MM.1S (cell line): ENCODE measurements around the gene CDH4.

Source experiments
- DNase-seq: peaks from one replicate; pipeline ENCODE4 v3.0.0-alpha.2; 2015
- H2AFZ ChIP-seq: fragments of 300-600 bp; sonication (generic); 2 replicates; pipeline ENCODE4 v1.6.0; 2016; ENCODE audit warnings: antibody characterized with exemption, low read length
- H3F3A ChIP-seq: fragments of 300-600 bp; sonication (generic); 2 replicates; pipeline ENCODE4 v1.6.1; 2016; ENCODE audit warnings: mild to moderate bottlenecking, antibody characterized with exemption, low read length, moderate library complexity, mixed read lengths; ENCODE audit not compliant: insufficient read depth
- H3K27ac ChIP-seq: fragments of 300-600 bp; sonication (generic); 2 replicates; pipeline ENCODE4 v1.5.1; 2016; ENCODE audit warnings: mild to moderate bottlenecking, low read length
- H3K27me3 ChIP-seq: fragments of 300-600 bp; sonication (generic); replicated peaks from 2 replicates; pipeline ENCODE4 v1.6.0; 2016; ENCODE audit warnings: low read length; ENCODE audit not compliant: insufficient read depth
- H3K36me3 ChIP-seq: fragments of 300-600 bp; sonication (generic); replicated peaks from 2 replicates; pipeline ENCODE4 v1.6.1; 2016; ENCODE audit warnings: mild to moderate bottlenecking, low read length, mixed read lengths; ENCODE audit not compliant: insufficient read depth
- H3K4me1 ChIP-seq: fragments of 300-600 bp; sonication (generic); 2 replicates; pipeline ENCODE4 v1.6.1; 2016; ENCODE audit warnings: low read length, mixed read lengths
- H3K4me2 ChIP-seq: fragments of 300-600 bp; sonication (generic); 2 replicates; pipeline ENCODE4 v1.6.0; 2016; ENCODE audit warnings: low read depth, low read length
- H3K4me3 ChIP-seq: fragments of 300-600 bp; sonication (generic); 2 replicates; pipeline ENCODE4 v1.5.1; 2016; ENCODE audit warnings: low read length, mixed read lengths
- H3K79me2 ChIP-seq: fragments of 300-600 bp; sonication (generic); 2 replicates; pipeline ENCODE4 v1.6.1; 2016; ENCODE audit warnings: mixed run types, low read length, mixed read lengths
- H3K9ac ChIP-seq: fragments of 300-600 bp; sonication (generic); 2 replicates; pipeline ENCODE4 v1.6.1; 2016; ENCODE audit warnings: low read length, mixed read lengths
- H3K9me2 ChIP-seq: fragments of 300-600 bp; sonication (generic); replicated peaks from 2 replicates; pipeline ENCODE4 v1.6.1; 2016; ENCODE audit warnings: mild to moderate bottlenecking, low read length, mixed read lengths; ENCODE audit not compliant: insufficient read depth
- H3K9me3 ChIP-seq: fragments of 300-600 bp; sonication (generic); replicated peaks from 2 replicates; pipeline ENCODE4 v1.6.1; 2016; ENCODE audit warnings: mild to moderate bottlenecking, low read length, mixed read lengths; ENCODE audit not compliant: insufficient read depth
- H4K20me1 ChIP-seq: fragments of 300-600 bp; sonication (generic); 2 replicates; pipeline ENCODE4 v1.6.1; 2016; ENCODE audit warnings: mild to moderate bottlenecking, low read length, moderate library complexity, mixed read lengths; ENCODE audit not compliant: insufficient read depth
- CTCF ChIP-seq: fragments of 300-600 bp; sonication (generic); IDR thresholded peaks from 2 replicates; pipeline ENCODE4 v1.5.1; 2016; ENCODE audit warnings: antibody characterized with exemption, low read length, mixed read lengths
- EZH2 ChIP-seq: fragments of 300-600 bp; sonication (generic); optimal IDR thresholded peaks from 2 replicates; pipeline ENCODE3; 2017; ENCODE audit warnings: low read depth, mild to moderate bottlenecking, antibody characterized with exemption, low read length, mixed read lengths
- EZH2phosphoT487 ChIP-seq: fragments of 300-600 bp; sonication (generic); IDR thresholded peaks from 2 replicates; pipeline ENCODE4 v1.6.1; 2018; ENCODE audit warnings: antibody characterized with exemption, low read length

Gene CDH4

DNA sequence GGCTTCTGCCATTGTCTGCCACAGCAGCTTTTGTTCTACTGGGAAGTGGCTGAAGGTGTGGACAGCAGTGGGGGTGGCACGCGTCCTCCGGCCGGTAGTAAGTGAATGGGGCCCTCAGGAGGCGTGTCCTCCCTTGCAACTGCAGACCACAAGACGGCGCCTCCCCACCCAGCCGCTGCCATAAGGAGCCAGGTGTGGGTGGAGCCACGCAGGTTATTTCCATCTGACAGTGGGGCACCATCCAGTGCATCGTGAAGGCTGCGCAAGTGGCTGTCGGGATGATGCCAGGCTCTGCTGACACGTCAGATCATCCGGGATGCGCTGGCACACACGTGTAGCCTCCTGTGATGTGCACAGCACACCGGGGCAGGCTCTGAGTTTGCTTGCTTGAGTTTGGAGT lies 379.7 kb downstream of the CDH4 start:
- Histone ChIP-seq H4K20me1 (no peaks in the 10 kb centered on the region), H3K4me3 (no peak overlapping the region), H3K4me2 (no peak overlapping the region), H3K4me1 (no peaks in the 10 kb centered on the region), H3F3A (no peaks in the 10 kb centered on the region), H3K9me3 (no peaks in the 10 kb centered on the region), H3K27me3 (peaks cover 73% of the 10 kb centered on the region), H3K27ac (no peak overlapping the region), H3K79me2 (no peaks in the 10 kb centered on the region), H3K9me2 (no peaks in the 10 kb centered on the region), H2AFZ (no peak overlapping the region), H3K9ac (no peak overlapping the region), H3K36me3 (no peaks in the 10 kb centered on the region)
- TF ChIP-seq CTCF (no peak), EZH2phosphoT487 (no peak), EZH2 (no peak)
- no peak for DNase-seq

DNA sequence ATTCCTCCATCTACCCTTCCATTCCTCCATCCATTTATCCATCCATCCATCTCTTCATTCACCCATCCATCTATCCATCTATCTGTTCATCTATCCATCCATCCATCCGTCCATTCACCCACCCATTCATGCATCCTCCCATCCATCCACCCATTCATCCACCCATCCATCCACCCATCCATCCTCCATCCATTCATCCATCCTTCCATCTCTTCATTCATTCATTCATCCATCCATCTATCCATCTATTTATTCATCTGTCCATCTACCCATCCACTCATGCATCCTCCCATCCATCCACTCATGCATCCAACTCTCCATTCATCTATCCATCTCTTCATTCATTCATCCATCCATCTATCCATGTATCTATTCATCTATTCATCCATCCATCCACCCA lies 380.9 kb downstream of the CDH4 start:
- Histone ChIP-seq H3K36me3 (no peaks in the 10 kb centered on the region), H3K9me3 (no peaks in the 10 kb centered on the region), H3K4me2 (no peak overlapping the region), H3K9me2 (no peaks in the 10 kb centered on the region), H3K27ac (no peak overlapping the region), H3K9ac (no peak overlapping the region), H2AFZ (no peak overlapping the region), H3K4me1 (no peaks in the 10 kb centered on the region), H3F3A (no peaks in the 10 kb centered on the region), H3K27me3 (peaks cover 73% of the 10 kb centered on the region), H4K20me1 (no peaks in the 10 kb centered on the region), H3K79me2 (no peaks in the 10 kb centered on the region), H3K4me3 (no peak overlapping the region)
- TF ChIP-seq CTCF (no peak), EZH2phosphoT487 (no peak), EZH2 (no peak)
- DNase-seq: no peak

DNA sequence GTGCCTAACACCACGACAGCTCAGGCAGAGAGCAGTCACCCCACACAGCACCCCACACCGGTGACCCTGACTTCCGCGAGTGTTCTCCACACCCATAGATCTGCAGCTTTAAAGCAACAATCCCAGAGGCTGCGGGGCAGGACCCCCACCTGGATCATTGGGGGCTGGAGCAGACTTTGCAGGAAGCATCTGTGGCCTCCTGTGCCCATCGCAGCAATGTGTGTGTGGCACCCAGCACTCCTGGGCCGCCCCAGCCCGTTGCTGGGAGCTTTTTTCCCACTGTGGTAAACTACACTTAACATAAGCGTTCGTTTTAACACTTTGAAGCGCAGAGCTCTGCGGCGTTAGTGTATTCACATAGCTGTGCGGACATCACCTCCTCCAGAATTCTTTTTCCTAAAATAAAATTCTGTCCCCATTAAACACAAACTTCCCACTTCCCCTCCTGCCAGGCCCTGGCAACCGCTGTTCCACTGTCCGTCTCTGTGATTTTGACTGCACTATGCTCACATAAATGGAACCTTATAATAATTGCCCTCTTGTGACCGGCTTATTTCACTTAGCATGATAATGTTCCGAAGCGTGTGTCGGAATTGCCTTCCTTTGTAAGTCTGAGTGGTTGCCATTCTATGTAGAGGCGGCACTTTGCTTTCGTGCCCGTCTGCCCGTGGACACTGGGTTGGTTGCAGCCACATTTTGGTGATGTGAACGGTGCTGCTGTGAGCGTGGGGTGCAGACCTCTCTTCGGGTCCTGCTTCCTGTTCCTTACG lies 382.5 kb downstream of the CDH4 start:
- no peaks in the 10 kb centered on the region for H3K4me1 ChIP-seq
- TF ChIP-seq EZH2phosphoT487 (no peak), EZH2 (no peak), CTCF (no peak)
- no peak overlapping the region for H3K9ac ChIP-seq
- H3K4me3 ChIP-seq: no peak overlapping the region
- H3K27me3 ChIP-seq: peaks cover 75% of the 10 kb centered on the region
- no peaks in the 10 kb centered on the region for H3K9me2 ChIP-seq
- no peaks in the 10 kb centered on the region for H3F3A ChIP-seq
- H2AFZ ChIP-seq: no peak overlapping the region
- H4K20me1 ChIP-seq: no peaks in the 10 kb centered on the region
- no peaks in the 10 kb centered on the region for H3K9me3 ChIP-seq
- H3K27ac ChIP-seq: no peak overlapping the region
- H3K4me2 ChIP-seq: no peak overlapping the region
- DNase-seq: no peak
- no peaks in the 10 kb centered on the region for H3K79me2 ChIP-seq
- no peaks in the 10 kb centered on the region for H3K36me3 ChIP-seq
